Activated naive CD8-positive, alpha-beta T cell treated with anti-CD3 and anti-CD28 coated beads, Interleukin-2, amount 50 U/mL, for 16 hours (primary cell): ENCODE results near the gene PIF1.
"Not testable (repeated sequence)": the region's sequence is repeated elsewhere in the genome, so short reads cannot be mapped to it uniquely, and the experiment has no call there.

Source experiments
- DNase-seq: peaks from one replicate; pipeline ENCODE4 v3.0.0-alpha.2; 2020; ENCODE audit warnings: low read depth, low spot score

PIF1 gene

GRCh38 chr15:64847876-64848716 lies 22.6 kb upstream of the PIF1 start:
- DNase-seq = no peak

GRCh38 chr15:64847448-64847847 lies 22.0 kb upstream of the PIF1 start:
- no peak for DNase-seq

GRCh38 chr15:64847016-64847415 lies 21.6 kb upstream of the PIF1 start:
- no peak for DNase-seq

GRCh38 chr15:64845831-64846595 lies 20.6 kb upstream of the PIF1 start:
- no peak for DNase-seq

GRCh38 chr15:64845183-64845611 lies 19.8 kb upstream of the PIF1 start:
- DNase-seq = no peak

GRCh38 chr15:64844576-64845145 lies 19.2 kb upstream of the PIF1 start:
- no peak for DNase-seq

GRCh38 chr15:64843991-64844390 lies 18.5 kb upstream of the PIF1 start:
- DNase-seq = no peak

GRCh38 chr15:64842986-64843561 lies 17.6 kb upstream of the PIF1 start:
- no peak for DNase-seq

- DNase-seq = no peak
Observed at GRCh38 chr15:64842096-64842939, 16.9 kb upstream of the PIF1 start.

- peak; percentile 54 for DNase-seq
Observed at GRCh38 chr15:64841344-64842095, 16.1 kb upstream of the PIF1 start, which contains the start of gene PLEKHO2. Gene PLEKHO2, plus strand, starts transcription at chr15:64841915. Its CDS starts 102 bp downstream, at chr15:64842017.

GRCh38 chr15:64841060-64841343 lies 15.6 kb upstream of the PIF1 start:
- DNase-seq = no peak

- no peak for DNase-seq
Observed at GRCh38 chr15:64837502-64837901, 12.1 kb upstream of the PIF1 start.

- no peak for DNase-seq
Observed at GRCh38 chr15:64836023-64836536, 10.6 kb upstream of the PIF1 start.

- no peak for DNase-seq
Observed at GRCh38 chr15:64833690-64834089, 8.2 kb upstream of the PIF1 start.

GRCh38 chr15:64828985-64829384 lies 3.5 kb upstream of the PIF1 start:
- no peak for DNase-seq

- no peak for DNase-seq
Observed at GRCh38 chr15:64824929-64825430, 467 bp downstream of the PIF1 start.

GRCh38 chr15:64816452-64816851 lies 9.0 kb downstream of the PIF1 start:
- DNase-seq = no peak

- not testable (repeated sequence) for DNase-seq
Observed at GRCh38 chr15:64814965-64815364, 10.5 kb downstream of the PIF1 start.

GRCh38 chr15:64814283-64814682 lies 11.2 kb downstream of the PIF1 start:
- not testable (repeated sequence) for DNase-seq

GRCh38 chr15:64813075-64813474 lies 12.4 kb downstream of the PIF1 start:
- no peak for DNase-seq
